Stimulated activated CD4-positive, alpha-beta T cell treated with anti-CD3 and anti-CD28 coated beads, TNF-alpha, amount 100 ng/mL, for 1 hour (primary cell): ENCODE measurements around the gene SNF8.
"Not testable (repeated sequence)": the region's sequence is repeated elsewhere in the genome, so short reads cannot be mapped to it uniquely, and the experiment has no call there.

Experiments used
- DNase-seq, 3 donors: peaks; one replicate each; pipeline ENCODE4 v3.0.0-alpha.2; 2020; ENCODE audit warnings: low read depth in 3 of 3, low spot score in 1 of 3

Gene SNF8

GRCh38 chr17:48944515-48945260 lies at the start of gene SNF8:
Gene SNF8, minus strand, starts transcription at chr17:48944842. Its CDS starts 108 bp downstream, at chr17:48944734.
- peak; percentile 56 to 87 (median 70) for DNase-seq

GRCh38 chr17:48993951-48994350 lies 49.3 kb upstream of the SNF8 start:
- DNase-seq: no peak

- no peak for DNase-seq
These were observed 48.7 kb upstream of the SNF8 start for GRCh38 chr17:48993305-48993704.

GRCh38 chr17:48992444-48992843 lies 47.8 kb upstream of the SNF8 start:
- DNase-seq: no peak

- no peak for DNase-seq
These were observed 46.3 kb upstream of the SNF8 start for GRCh38 chr17:48990882-48991357.

- DNase-seq: no peak
These were observed 44.5 kb upstream of the SNF8 start for GRCh38 chr17:48989100-48989499.

GRCh38 chr17:48985436-48986245 lies 41.0 kb upstream of the SNF8 start:
- DNase-seq: no peak

- no peak for DNase-seq
These were observed 37.4 kb upstream of the SNF8 start for GRCh38 chr17:48981927-48982539.

- no peak for DNase-seq
These were observed 29.2 kb upstream of the SNF8 start for GRCh38 chr17:48973806-48974205.

- no peak for DNase-seq
These were observed 28.1 kb upstream of the SNF8 start for GRCh38 chr17:48972749-48973097.

GRCh38 chr17:48970865-48971687 lies 26.4 kb upstream of the SNF8 start:
- DNase-seq: no peak

GRCh38 chr17:48970224-48970623 lies 25.6 kb upstream of the SNF8 start:
- no peak for DNase-seq

GRCh38 chr17:48961516-48962233 lies 17.0 kb upstream of the SNF8 start:
- no peak for DNase-seq

GRCh38 chr17:48960834-48961515 lies 16.3 kb upstream of the SNF8 start:
- DNase-seq: no peak

GRCh38 chr17:48954300-48954755 lies 9.7 kb upstream of the SNF8 start:
- no peak for DNase-seq

GRCh38 chr17:48952904-48953303 lies 8.3 kb upstream of the SNF8 start:
- no peak for DNase-seq

- DNase-seq: no peak
These were observed 6.9 kb upstream of the SNF8 start for GRCh38 chr17:48951572-48951971.

- DNase-seq: not testable (repeated sequence)
These were observed 614 bp upstream of the SNF8 start for GRCh38 chr17:48945261-48945651.

GRCh38 chr17:48933035-48933434 lies 11.6 kb downstream of the SNF8 start:
- no peak for DNase-seq

GRCh38 chr17:48930435-48930873 lies 14.2 kb downstream of the SNF8 start:
- DNase-seq: no peak
